GM12878 (cell line): Measurements from ENCODE around the gene FILIP1L. TPM values are rescaled to one million over a fixed set of nuclear protein-coding genes. Genes with fewer than 3 reads are reported as not detected.

Experiments used
- ATAC-seq: fragments of 200-7000 bp; cut with Tn5 transposase; 3 replicates; pipeline ENCODE4 v1.9.1; 2020; ENCODE audit warnings: mild to moderate bottlenecking, moderate library complexity
- BruUV-seq: library from RNA; stranded (reverse); fragments of 400-500 nt; replicated peaks from 2 replicates; lab custom pipeline; 2021; lab: Mats Ljungman, UMichigan
- CTCF ChIA-PET: fragments of 300-600 bp; sonication (Branson Sonifier 250); formaldehyde crosslinking; extraction: SDS; loops from one replicate; lab custom pipeline; 2021; ENCODE audit warnings: inconsistent platforms; lab: Yijun Ruan, JAX
- POLR2A ChIA-PET: fragments of 350-600 bp; formaldehyde crosslinking; extraction: SDS; loops from one replicate; lab custom pipeline; 2021; ENCODE audit warnings: inconsistent platforms; lab: Charles Lee
- RAD21 ChIA-PET: fragments of 300-600 bp; sonication (Branson Sonifier 250); formaldehyde crosslinking; loops from one replicate; lab custom pipeline; 2023; ENCODE audit warnings: antibody characterized with exemption; ENCODE audit not compliant: unreplicated experiment; lab: Charles Lee
- SMC1A ChIA-PET: fragments of 300-600 bp; sonication (Branson Sonifier 250); formaldehyde crosslinking; loops from one replicate; lab custom pipeline; 2023; ENCODE audit not compliant: unreplicated experiment, uncharacterized antibody; lab: Charles Lee
- DNase-seq: peaks from one replicate; pipeline ENCODE4 v3.0.0-alpha.2; 2011; ENCODE audit warnings: low read depth, low spot score
- FAIRE-seq: peaks from 3 replicates; lab custom pipeline; 2011; peaks lifted over from hg19 to GRCh38; lab: Jason Lieb, UNC
- H2AFZ ChIP-seq: 2 replicates; pipeline ENCODE4 v1.6.0; 2011; ENCODE audit warnings: low read depth, low read length, control low read depth; ENCODE audit not compliant: control insufficient read depth
- H3K27ac ChIP-seq: 2 replicates; pipeline ENCODE4 v1.5.1; 2011; ENCODE audit warnings: control low read depth; ENCODE audit not compliant: control insufficient read depth, insufficient read depth
- H3K27me3 ChIP-seq, 2 experiments: replicated peaks in 1 of 2; 2 replicates each; pipeline versions ENCODE4 v1.6.0 to v1.6.1; 2011; ENCODE audit warnings: low read length in 1 of 2; ENCODE audit not compliant: control insufficient read depth in 2 of 2, insufficient read depth in 2 of 2
- H3K36me3 ChIP-seq, 2 experiments: 2 replicates each; pipeline ENCODE4 v1.5.1; 2011; ENCODE audit warnings: low read length in 1 of 2; ENCODE audit not compliant: control insufficient read depth in 2 of 2, insufficient read depth in 2 of 2
- H3K4me1 ChIP-seq: 2 replicates; pipeline ENCODE4 v1.6.1; 2011; ENCODE audit warnings: mild to moderate bottlenecking, low read length, moderate library complexity, mixed read lengths; ENCODE audit not compliant: control insufficient read depth, insufficient read depth
- H3K4me2 ChIP-seq: 2 replicates; pipeline ENCODE4 v1.6.0; 2011; ENCODE audit warnings: control low read depth; ENCODE audit not compliant: control insufficient read depth, insufficient read depth
- H3K4me3 ChIP-seq: fragments of 200-600 bp; sonication (generic); 2 replicates; pipeline ENCODE4 v1.5.1; 2016
- H3K79me2 ChIP-seq: 2 replicates; pipeline ENCODE4 v1.6.0; 2011; ENCODE audit warnings: low read length; ENCODE audit not compliant: control insufficient read depth, insufficient read depth
- H3K9ac ChIP-seq: 2 replicates; pipeline ENCODE4 v1.8.0; 2011; ENCODE audit warnings: low read length, control low read depth, mixed read lengths; ENCODE audit not compliant: control insufficient read depth, insufficient read depth
- H3K9me3 ChIP-seq: replicated peaks from 3 replicates; pipeline ENCODE4 v1.5.1; 2011; ENCODE audit warnings: mild to moderate bottlenecking, low read length; ENCODE audit not compliant: control insufficient read depth, insufficient read depth
- H4K20me1 ChIP-seq: 2 replicates; pipeline ENCODE4 v1.6.0; 2011; ENCODE audit not compliant: control insufficient read depth, insufficient read depth
- CREM ChIP-seq: IDR thresholded peaks from 2 replicates; pipeline ENCODE4 v1.6.1; 2014; ENCODE audit warnings: antibody characterized with exemption, low read depth
- HSF1 ChIP-seq: fragments of 150-350 bp; IDR thresholded peaks from 2 replicates; pipeline ENCODE4 v1.6.1; 2014; ENCODE audit warnings: mild to moderate bottlenecking, low read depth, low read length
- JUNB ChIP-seq: IDR thresholded peaks from 2 replicates; pipeline ENCODE4 v1.6.1; 2016; ENCODE audit warnings: antibody characterized with exemption, mild to moderate bottlenecking
- NBN ChIP-seq: fragments of 450-650 bp; IDR thresholded peaks from 2 replicates; pipeline ENCODE4 v1.6.1; 2016
- PBX3 ChIP-seq: IDR thresholded peaks from 2 replicates; pipeline ENCODE4 v1.6.1; 2011; ENCODE audit warnings: mild to moderate bottlenecking, low read depth, low read length, moderate library complexity; ENCODE audit not compliant: insufficient replicate concordance
- STAT1 ChIP-seq: fragments of 450-650 bp; conservative IDR thresholded peaks from 2 replicates; pipeline ENCODE4 v1.6.1; 2014; ENCODE audit warnings: antibody characterized with exemption, mild to moderate bottlenecking
- ZBED1 ChIP-seq: IDR thresholded peaks from 2 replicates; pipeline ENCODE4 v1.6.1; 2016; ENCODE audit warnings: borderline replicate concordance
- ZBTB40 ChIP-seq: fragments of 450-650 bp; IDR thresholded peaks from 2 replicates; pipeline ENCODE4 v1.6.1; 2016; ENCODE audit warnings: mild to moderate bottlenecking, moderate library complexity, borderline replicate concordance
- ZNF207 ChIP-seq: fragments of 450-650 bp; IDR thresholded peaks from 2 replicates; pipeline ENCODE4 v1.6.1; 2014; ENCODE audit warnings: antibody characterized with exemption, mild to moderate bottlenecking, borderline replicate concordance
- ZNF622 ChIP-seq: fragments of 450-650 bp; IDR thresholded peaks from 2 replicates; pipeline ENCODE4 v1.6.1; 2017; ENCODE audit warnings: mild to moderate bottlenecking, inconsistent platforms
- ZZZ3 ChIP-seq: IDR thresholded peaks from 2 replicates; pipeline ENCODE4 v1.6.1; 2011; ENCODE audit warnings: low read depth; ENCODE audit not compliant: control insufficient read depth, insufficient read length
- WGBS: methylation state at CpG from one replicate; pipeline ENCODE4 v1.1.6; 2016; ENCODE audit warnings: low lambda C conversion rate; ENCODE audit not compliant: insufficient replicate concordance, insufficient coverage; ENCODE audit errors: missing lambda C conversion rate; 5-methylcytosine and 5-hydroxymethylcytosine counted together
- in situ Hi-C: fragments of 300-500 bp; cut with MboI; formaldehyde crosslinking; loops from 9 replicates; pipeline ENCODE4 v1.14.3; 2018; ENCODE audit warnings: mixed read lengths
- intact Hi-C: fragments of 100-400 bp; cut with micrococcal nuclease; formaldehyde crosslinking; loops from one replicate; pipeline ENCODE4 v1.14.2; 2022; ENCODE audit not compliant: unreplicated experiment
- polyA plus RNA-seq, 11 experiments: library from polyadenylated mRNA; depleted of rRNA in 4 of 11; unstranded in 6 of 11; stranded (reverse) in 5 of 11; fragments of >200 nt; fragmentation: Nextera tagmentation in 4 of 11; fragmentation: Illumina TruSeq in 1 of 11; extraction: Ambion mirVana in 4 of 11; extraction: Trizol in 1 of 11; gene quantifications; 1 replicate in 1 of 11; 2 replicates in 10 of 11; pipeline versions ENCODE4 v1.2.1 to v1.2.3, GENCODE V29; 2011 to 2016; ENCODE audit warnings: inconsistent platforms in 2 of 11, missing spikeins in 2 of 11, low read depth in 1 of 11
- total RNA-seq, 4 experiments: library from RNA; depleted of rRNA in 3 of 4; stranded (reverse); fragments of >200 nt in 3 of 4; fragmentation: Illumina TruSeq in 1 of 4; extraction: Trizol in 1 of 4; gene quantifications; 2 replicates each; pipeline versions ENCODE4 v1.2.1 to v1.2.3, GENCODE V29; 2013 to 2021
- TF ChIP-seq, protein P1 (sequence below): IDR thresholded peaks from 2 replicates; pipeline ENCODE4 v1.6.1; 2012; ENCODE audit warnings: mild to moderate bottlenecking, low read depth, low read length

FILIP1L gene
- total and polyA plus RNA-seq, 10 of the 15 experiments (the other 5 are each of a cell fraction or from before 2014, with no cell fraction given), result 0.24 to 6.1 (median 3.5) TPM

DNA sequence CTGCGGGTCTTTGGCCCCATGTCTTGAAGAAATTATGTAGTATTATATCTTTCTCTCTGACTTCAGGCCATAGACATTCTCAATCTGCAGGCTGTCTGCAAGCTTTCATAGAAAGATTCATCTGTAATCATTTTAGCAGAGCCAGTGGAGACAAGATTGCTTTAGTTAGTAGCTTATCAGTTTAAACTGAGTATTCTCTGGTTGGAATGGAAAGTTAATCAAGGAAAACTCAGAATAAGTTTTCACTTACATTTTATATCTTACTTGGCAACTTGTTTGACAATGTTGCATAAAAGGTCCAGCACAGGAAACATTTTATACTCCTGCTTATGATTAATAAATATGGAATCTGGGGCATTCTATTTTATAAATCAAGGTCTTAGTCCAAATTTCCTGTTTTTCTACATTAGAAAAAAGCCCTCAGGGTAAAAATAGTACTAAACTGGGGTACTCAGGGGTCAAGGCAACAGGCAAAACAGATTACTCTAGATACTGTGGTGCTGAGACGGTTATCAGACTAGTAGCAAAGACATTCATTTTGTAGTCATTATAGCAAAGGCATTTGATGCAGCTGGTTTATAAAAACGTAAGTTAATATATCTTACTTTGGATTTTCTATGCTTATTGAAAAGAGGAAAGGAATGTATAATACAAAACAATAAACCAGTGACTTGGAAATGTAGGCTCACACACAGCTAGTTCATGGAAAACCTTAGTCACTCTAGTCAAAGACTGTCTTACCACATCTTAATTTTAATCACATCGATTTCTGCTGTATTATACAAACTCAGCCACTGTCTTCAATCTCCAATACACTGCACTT is 45.2 kb upstream of the FILIP1L start:
- in situ Hi-C loops, result no loop called here
- Histone ChIP-seq H3K27me3 (no peaks in the 10 kb centered on the region), H2AFZ (no peak overlapping the region), H3K27ac (no peak overlapping the region), H3K36me3 (no peaks in the 10 kb centered on the region), H4K20me1 (no peaks in the 10 kb centered on the region), H3K9me3 (peaks cover 3% of the 10 kb centered on the region; the same call in 2 of the 3 replicates), H3K4me1 (no peaks in the 10 kb centered on the region), H3K79me2 (no peaks in the 10 kb centered on the region), H3K9ac (no peak overlapping the region), H3K4me3 (no peak overlapping the region), H3K4me2 (no peak overlapping the region)
- 68% methylated on average over 4 of the region's 4 CpGs for WGBS
- DNase-seq (no peak), FAIRE-seq (no peak), ATAC-seq (no peak)
- ChIA-PET RAD21 (no interaction called here), POLR2A (no interaction called here), CTCF (no interaction called here), SMC1A (no interaction called here)
- no TSS peak for BruUV-seq
- intact Hi-C loops, result no loop called here
- TF ChIP-seq HSF1 (no peak), ZNF622 (no peak), ZBTB40 (no peak), ZNF207 (no peak), JUNB (no peak), CREM (no peak), PBX3 (no peak), ZBED1 (no peak), STAT1 (no peak), ZZZ3 (no peak), NBN (no peak)
- TF ChIP-seq, protein P1, sequence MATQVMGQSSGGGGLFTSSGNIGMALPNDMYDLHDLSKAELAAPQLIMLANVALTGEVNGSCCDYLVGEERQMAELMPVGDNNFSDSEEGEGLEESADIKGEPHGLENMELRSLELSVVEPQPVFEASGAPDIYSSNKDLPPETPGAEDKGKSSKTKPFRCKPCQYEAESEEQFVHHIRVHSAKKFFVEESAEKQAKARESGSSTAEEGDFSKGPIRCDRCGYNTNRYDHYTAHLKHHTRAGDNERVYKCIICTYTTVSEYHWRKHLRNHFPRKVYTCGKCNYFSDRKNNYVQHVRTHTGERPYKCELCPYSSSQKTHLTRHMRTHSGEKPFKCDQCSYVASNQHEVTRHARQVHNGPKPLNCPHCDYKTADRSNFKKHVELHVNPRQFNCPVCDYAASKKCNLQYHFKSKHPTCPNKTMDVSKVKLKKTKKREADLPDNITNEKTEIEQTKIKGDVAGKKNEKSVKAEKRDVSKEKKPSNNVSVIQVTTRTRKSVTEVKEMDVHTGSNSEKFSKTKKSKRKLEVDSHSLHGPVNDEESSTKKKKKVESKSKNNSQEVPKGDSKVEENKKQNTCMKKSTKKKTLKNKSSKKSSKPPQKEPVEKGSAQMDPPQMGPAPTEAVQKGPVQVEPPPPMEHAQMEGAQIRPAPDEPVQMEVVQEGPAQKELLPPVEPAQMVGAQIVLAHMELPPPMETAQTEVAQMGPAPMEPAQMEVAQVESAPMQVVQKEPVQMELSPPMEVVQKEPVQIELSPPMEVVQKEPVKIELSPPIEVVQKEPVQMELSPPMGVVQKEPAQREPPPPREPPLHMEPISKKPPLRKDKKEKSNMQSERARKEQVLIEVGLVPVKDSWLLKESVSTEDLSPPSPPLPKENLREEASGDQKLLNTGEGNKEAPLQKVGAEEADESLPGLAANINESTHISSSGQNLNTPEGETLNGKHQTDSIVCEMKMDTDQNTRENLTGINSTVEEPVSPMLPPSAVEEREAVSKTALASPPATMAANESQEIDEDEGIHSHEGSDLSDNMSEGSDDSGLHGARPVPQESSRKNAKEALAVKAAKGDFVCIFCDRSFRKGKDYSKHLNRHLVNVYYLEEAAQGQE, result no peak
